ENCODE data around the gene MYRFL. TPM values are rescaled to one million over a fixed set of nuclear protein-coding genes. Genes with fewer than 3 reads are reported as not detected.

The MYRFL gene
- total RNA-seq, 3 donors from 2014 or later: not detected

- no peaks in the 10 kb centered on the region for H3K4me1 Mint-ChIP-seq (ENCODE audit: low read depth)
- DNase-seq: no peak
- no peaks in the 10 kb centered on the region for H3K36me3 Mint-ChIP-seq (ENCODE audit: insufficient read depth)
Observed at GRCh38 chr12:70007687-70008086, 182.7 kb downstream of the MYRFL start.

More at GRCh38 chr12:70007687-70008086, 182.7 kb downstream of the MYRFL start:
- Mint-ChIP-seq H3K9me3 (peaks cover 32% of the 10 kb centered on the region), H3K27me3 (ENCODE audit: low read depth) (peaks cover 5% of the 10 kb centered on the region), H3K4me3 (no peak overlapping the region)
- ATAC-seq: no peak

Other genes with a start within 250 kb of the MYRFL start
- 100 to 1,000 TPM; 589 to 616 (median 611) TPM for gene CCT2, start 239.8 kb upstream of the MYRFL start, total RNA-seq
- gene LRRC10, start 214.3 kb upstream of the MYRFL start, total RNA-seq: not detected
- not detected for gene BEST3, start 125.9 kb upstream of the MYRFL start, total RNA-seq
- gene RAB3IP, start 86.4 kb upstream of the MYRFL start, total RNA-seq: 10 to 100 TPM; 14.9 to 21.1 (median 18.2) TPM

Measured in activated T-cell treated with anti-CD3 and anti-CD28 coated beads, Interleukin-2, amount 50 U/mL, for 4 hours (primary cell).